Activated T-helper 17 cell treated with anti-CD3 and anti-CD28 coated beads, Interleukin-2, amount 50 U/mL, for 72 hours (primary cell): ENCODE measurements around the gene TFRC. TPM values are rescaled to one million over a fixed set of nuclear protein-coding genes. Genes with fewer than 3 reads are reported as not detected.
"Not testable (repeated sequence)": the region's sequence is repeated elsewhere in the genome, so short reads cannot be mapped to it uniquely, and the experiment has no call there.

Experiments
- ATAC-seq: fragments of 150-1000 bp; cut with Tn5 transposase; replicated peaks from 2 replicates; pipeline ENCODE4 v1.10.0; 2021; ENCODE audit warnings: mild to moderate bottlenecking, moderate library complexity
- H3K27ac Mint-ChIP-seq: one replicate; pipeline ENCODE4 v1.8.0; 2022; ENCODE audit warnings: mixed read lengths
- H3K27me3 Mint-ChIP-seq: one replicate; pipeline ENCODE4 v1.8.0; 2022; ENCODE audit warnings: mixed read lengths
- H3K36me3 Mint-ChIP-seq: one replicate; pipeline ENCODE4 v1.8.0; 2022; ENCODE audit warnings: low read depth, mild to moderate bottlenecking, mixed read lengths
- H3K4me1 Mint-ChIP-seq: one replicate; pipeline ENCODE4 v1.8.0; 2022; ENCODE audit warnings: mixed read lengths
- H3K4me3 Mint-ChIP-seq: one replicate; pipeline ENCODE4 v1.8.0; 2022; ENCODE audit warnings: mild to moderate bottlenecking, mixed read lengths
- H3K9me3 Mint-ChIP-seq: one replicate; pipeline ENCODE4 v1.8.0; 2022; ENCODE audit warnings: mixed read lengths
- total RNA-seq, 2 donors: library from RNA; stranded (reverse); gene quantifications; one replicate each; pipeline ENCODE4 v1.2.3, GENCODE V29; 2022

Gene TFRC
- total RNA-seq, 2 donors from 2014 or later, result 376 to 800 TPM

GRCh38 chr3:196067439-196067838, 14.5 kb downstream of the TFRC start:
- peaks cover 100% of the 10 kb centered on the region for H3K36me3 Mint-ChIP-seq
- no peak overlapping the region for H3K4me3 Mint-ChIP-seq
- no peaks in the 10 kb centered on the region for H3K9me3 Mint-ChIP-seq
- no peak for ATAC-seq
- no peaks in the 10 kb centered on the region for H3K27me3 Mint-ChIP-seq
- H3K4me1 Mint-ChIP-seq, result peaks cover 14% of the 10 kb centered on the region
- H3K27ac Mint-ChIP-seq, result no peak overlapping the region

- ATAC-seq, result no peak
These were observed 17.9 kb downstream of the TFRC start for GRCh38 chr3:196063971-196064370.

GRCh38 chr3:196063456-196063855, 18.4 kb downstream of the TFRC start:
- Mint-ChIP-seq H3K4me1 (peaks cover 20% of the 10 kb centered on the region), H3K9me3 (no peaks in the 10 kb centered on the region), H3K27me3 (no peaks in the 10 kb centered on the region), H3K36me3 (peaks cover 100% of the 10 kb centered on the region), H3K27ac (peak overlapping the region; percentile 68), H3K4me3 (peak overlapping the region; percentile 35)
- ATAC-seq, result peak; percentile 73

More at GRCh38 chr3:196063971-196064370, 17.9 kb downstream of the TFRC start:
- Mint-ChIP-seq H3K27me3 (no peaks in the 10 kb centered on the region), H3K36me3 (peaks cover 100% of the 10 kb centered on the region), H3K4me1 (peaks cover 20% of the 10 kb centered on the region), H3K4me3 (peak overlapping the region; percentile 35), H3K27ac (peak overlapping the region; percentile 68), H3K9me3 (no peaks in the 10 kb centered on the region)

- H3K4me1 Mint-ChIP-seq, result peaks cover 20% of the 10 kb centered on the region
- no peaks in the 10 kb centered on the region for H3K9me3 Mint-ChIP-seq
- no peak overlapping the region for H3K4me3 Mint-ChIP-seq
- H3K27ac Mint-ChIP-seq, result no peak overlapping the region
- ATAC-seq, result no peak
- H3K27me3 Mint-ChIP-seq, result no peaks in the 10 kb centered on the region
- H3K36me3 Mint-ChIP-seq, result peaks cover 100% of the 10 kb centered on the region
These were observed 18.8 kb downstream of the TFRC start for GRCh38 chr3:196063049-196063448.

- peaks cover 8% of the 10 kb centered on the region for H3K4me1 Mint-ChIP-seq
- H3K36me3 Mint-ChIP-seq, result peaks cover 100% of the 10 kb centered on the region
- H3K4me3 Mint-ChIP-seq, result no peak overlapping the region
These were observed 21.1 kb downstream of the TFRC start for GRCh38 chr3:196060834-196061233.

GRCh38 chr3:196057760-196058331, 24.0 kb downstream of the TFRC start:
- no peak for ATAC-seq
- Mint-ChIP-seq H3K27me3 (no peaks in the 10 kb centered on the region), H3K9me3 (no peaks in the 10 kb centered on the region), H3K4me3 (no peak overlapping the region), H3K36me3 (peaks cover 100% of the 10 kb centered on the region), H3K4me1 (peaks cover 5% of the 10 kb centered on the region), H3K27ac (no peak overlapping the region)

More at GRCh38 chr3:196060834-196061233, 21.1 kb downstream of the TFRC start:
- Mint-ChIP-seq H3K27me3 (no peaks in the 10 kb centered on the region), H3K27ac (peak overlapping the region; percentile 20), H3K9me3 (no peaks in the 10 kb centered on the region)
- ATAC-seq, result no peak

- not testable (repeated sequence) for H3K4me3 Mint-ChIP-seq, H3K4me1 Mint-ChIP-seq, H3K9me3 Mint-ChIP-seq, H3K27me3 Mint-ChIP-seq, H3K27ac Mint-ChIP-seq, ATAC-seq
- peaks cover 100% of the 10 kb centered on the region for H3K36me3 Mint-ChIP-seq
These were observed 25.5 kb downstream of the TFRC start for GRCh38 chr3:196056371-196056770.

GRCh38 chr3:196055683-196056270, 26.1 kb downstream of the TFRC start:
- peaks cover 100% of the 10 kb centered on the region for H3K36me3 Mint-ChIP-seq
- H3K27me3 Mint-ChIP-seq, result no peaks in the 10 kb centered on the region
- no peak for ATAC-seq
- H3K4me3 Mint-ChIP-seq, result no peak overlapping the region
- H3K4me1 Mint-ChIP-seq, result peaks cover under 1% of the 10 kb centered on the region
- H3K9me3 Mint-ChIP-seq, result no peaks in the 10 kb centered on the region
- no peak overlapping the region for H3K27ac Mint-ChIP-seq

GRCh38 chr3:196055240-196055639, 26.6 kb downstream of the TFRC start:
- Mint-ChIP-seq H3K27ac (no peak overlapping the region), H3K4me1 (no peaks in the 10 kb centered on the region), H3K4me3 (no peak overlapping the region), H3K36me3 (peaks cover 100% of the 10 kb centered on the region), H3K9me3 (no peaks in the 10 kb centered on the region), H3K27me3 (no peaks in the 10 kb centered on the region)
- ATAC-seq, result no peak

GRCh38 chr3:196054661-196055060, 27.2 kb downstream of the TFRC start:
- Mint-ChIP-seq H3K4me3 (no peak overlapping the region), H3K36me3 (peaks cover 100% of the 10 kb centered on the region), H3K9me3 (no peaks in the 10 kb centered on the region), H3K27ac (no peak overlapping the region), H3K4me1 (no peaks in the 10 kb centered on the region), H3K27me3 (no peaks in the 10 kb centered on the region)
- ATAC-seq, result no peak

GRCh38 chr3:196053487-196053886, 28.4 kb downstream of the TFRC start:
- H3K36me3 Mint-ChIP-seq, result peaks cover 100% of the 10 kb centered on the region
- no peaks in the 10 kb centered on the region for H3K27me3 Mint-ChIP-seq
- no peak overlapping the region for H3K27ac Mint-ChIP-seq
- ATAC-seq, result no peak
- H3K4me3 Mint-ChIP-seq, result no peak overlapping the region
- H3K9me3 Mint-ChIP-seq, result no peaks in the 10 kb centered on the region
- H3K4me1 Mint-ChIP-seq, result no peaks in the 10 kb centered on the region

GRCh38 chr3:196051282-196052076, 30.4 kb downstream of the TFRC start:
- Mint-ChIP-seq H3K36me3 (peaks cover 96% of the 10 kb centered on the region), H3K4me1 (no peaks in the 10 kb centered on the region), H3K9me3 (no peaks in the 10 kb centered on the region), H3K27me3 (no peaks in the 10 kb centered on the region), H3K27ac (peak overlapping the region; percentile 38), H3K4me3 (no peak overlapping the region)
- no peak for ATAC-seq

GRCh38 chr3:196050597-196050996, 31.3 kb downstream of the TFRC start:
- no peak for ATAC-seq
- Mint-ChIP-seq H3K4me3 (no peak overlapping the region), H3K4me1 (no peaks in the 10 kb centered on the region), H3K27me3 (no peaks in the 10 kb centered on the region), H3K9me3 (no peaks in the 10 kb centered on the region), H3K27ac (no peak overlapping the region), H3K36me3 (peaks cover 96% of the 10 kb centered on the region)

- Mint-ChIP-seq H3K27ac (no peak overlapping the region), H3K27me3 (no peaks in the 10 kb centered on the region), H3K9me3 (no peaks in the 10 kb centered on the region), H3K4me1 (no peaks in the 10 kb centered on the region), H3K4me3 (no peak overlapping the region), H3K36me3 (peaks cover 96% of the 10 kb centered on the region)
- ATAC-seq, result no peak
These were observed 32.2 kb downstream of the TFRC start for GRCh38 chr3:196049653-196050052.
